GM21786 (cell line): ENCODE data around the gene KAT6B.

Experiments used
- ATAC-seq: cut with Tn5 transposase; IDR thresholded peaks from one replicate; pipeline ENCODE4 v1.9.1; 2021; ENCODE audit not compliant: unreplicated experiment

KAT6B gene

DNA sequence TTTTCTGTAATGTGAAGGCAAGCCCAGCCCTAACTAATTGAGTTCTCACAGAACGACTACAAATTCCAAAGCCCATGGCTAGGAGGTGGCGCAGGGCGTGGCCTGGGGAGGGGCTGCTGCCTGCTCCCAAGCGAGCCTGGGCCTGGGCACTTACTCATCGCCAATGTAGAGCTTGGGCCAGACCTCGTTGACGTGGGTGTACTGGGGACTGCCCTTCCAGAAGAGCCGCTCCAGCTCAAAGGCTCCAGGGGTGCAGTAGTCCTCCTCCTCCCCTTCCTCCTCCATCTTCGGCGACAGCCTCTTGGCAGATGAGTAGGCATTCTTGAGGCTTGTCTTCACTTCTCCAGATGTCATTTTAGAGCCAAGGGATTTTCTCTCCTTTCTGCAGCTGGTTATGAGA is 231.8 kb downstream of the KAT6B start:
- ATAC-seq = no peak

DNA sequence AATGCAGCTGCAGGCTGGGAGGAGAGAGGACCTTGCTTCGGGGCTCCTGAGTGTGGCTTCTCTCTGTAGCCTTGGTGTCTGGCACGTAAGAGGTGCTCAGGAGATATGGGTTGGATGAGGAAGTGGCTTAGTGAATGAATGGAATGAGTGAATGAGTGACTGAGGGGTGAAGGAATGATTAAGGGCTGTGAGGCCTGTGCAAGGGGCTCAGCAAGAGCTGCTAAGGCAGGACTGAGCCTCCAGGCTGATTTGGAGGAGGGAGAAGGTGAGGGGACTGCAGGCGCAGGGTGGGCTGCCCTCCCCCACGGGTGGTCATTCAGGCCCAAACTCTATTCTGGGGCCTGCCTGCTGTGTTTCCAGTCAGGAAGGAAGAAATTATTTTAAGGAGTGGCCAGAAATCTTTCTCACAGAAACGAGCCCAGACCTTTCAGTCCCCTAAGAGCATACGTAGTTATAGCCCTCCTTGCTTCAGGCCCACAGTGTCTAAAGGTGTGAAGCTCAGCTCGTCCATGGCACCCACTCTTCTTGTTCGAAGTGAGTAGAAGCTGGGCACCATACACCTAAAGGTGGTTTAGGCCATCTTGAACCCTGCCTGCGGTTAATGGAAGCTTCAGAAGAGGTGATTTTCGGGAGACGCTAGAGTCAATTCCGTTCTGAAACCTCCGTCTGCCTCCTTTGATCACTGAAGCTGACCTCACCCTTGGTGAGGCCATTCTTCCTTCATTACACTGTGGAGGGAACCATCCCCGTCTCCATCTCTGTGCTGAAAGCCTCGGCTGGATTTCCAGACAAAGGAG is 235.5 kb downstream of the KAT6B start:
- ATAC-seq = no peak

DNA sequence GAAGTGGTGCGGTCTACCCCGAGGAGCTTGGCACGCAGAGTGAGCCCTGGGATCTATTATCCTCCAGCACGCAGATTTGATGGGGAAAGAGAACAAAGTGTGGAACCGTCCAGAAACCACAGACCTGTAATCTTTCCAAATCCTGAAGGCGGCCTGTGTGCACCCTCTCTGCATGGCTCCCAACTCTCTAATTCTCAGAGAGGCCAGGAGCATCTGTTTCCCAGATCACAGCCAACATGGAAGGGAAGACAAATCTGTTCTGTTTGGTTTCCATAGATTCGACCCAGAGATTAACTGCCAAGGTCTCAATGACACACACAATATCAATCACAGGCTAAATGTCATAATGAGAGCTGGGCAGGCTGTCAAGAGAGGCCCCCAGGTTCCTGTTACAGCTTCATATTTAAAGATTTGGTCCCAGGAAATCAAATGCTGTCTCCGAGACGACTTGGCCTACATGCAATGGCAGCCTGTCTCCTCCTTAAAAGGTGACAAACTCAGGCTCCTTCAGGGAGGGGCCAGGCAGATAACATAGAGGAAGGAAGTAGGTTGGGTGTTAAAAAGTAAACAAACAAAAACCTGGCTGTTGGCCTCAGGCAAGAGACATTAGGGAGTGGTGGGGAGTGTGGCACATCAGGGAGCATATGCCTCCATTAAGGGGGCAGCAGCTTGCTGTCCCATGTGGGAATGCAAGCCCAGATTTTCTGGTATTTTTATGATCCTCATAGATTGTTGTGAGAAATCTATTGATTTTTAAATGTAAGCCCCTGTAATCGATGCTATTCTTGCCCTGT is 236.3 kb downstream of the KAT6B start:
- ATAC-seq = no peak

DNA sequence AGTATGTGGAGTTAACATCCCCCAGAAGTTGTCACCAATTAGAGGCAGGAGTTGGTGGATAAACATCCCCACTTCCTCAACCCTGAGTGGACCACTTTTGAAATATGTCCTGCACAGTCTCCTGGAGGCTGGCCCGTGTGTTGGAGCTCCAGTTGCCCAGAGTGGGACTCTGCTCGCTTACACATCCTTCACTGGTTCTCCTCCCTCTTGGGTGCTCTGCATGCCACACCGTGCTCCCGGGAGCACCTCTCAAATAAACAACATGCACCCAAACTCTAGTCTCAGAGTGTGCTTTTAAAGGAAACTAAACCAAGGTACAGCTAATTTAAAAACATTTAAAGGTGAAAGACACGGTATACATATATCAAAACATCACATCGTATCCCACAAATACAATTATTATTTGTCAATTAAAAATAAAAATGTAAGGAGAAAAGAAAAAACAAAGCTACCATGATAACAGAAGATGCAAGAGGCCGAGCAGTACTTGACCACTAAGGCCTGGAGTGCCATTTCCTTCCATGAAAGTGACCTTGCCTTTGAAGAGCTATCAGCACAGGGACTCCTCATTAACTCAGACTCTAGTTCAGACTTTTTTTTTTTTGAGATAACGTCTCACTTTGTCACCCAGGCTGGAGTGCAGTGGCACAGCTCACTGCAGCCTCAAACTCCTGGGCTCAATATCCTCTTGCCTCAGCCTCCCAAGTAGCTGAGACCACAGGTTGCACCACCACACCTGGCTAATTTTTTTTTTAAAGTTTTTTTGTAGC is 237.2 kb downstream of the KAT6B start:
- no peak for ATAC-seq

DNA sequence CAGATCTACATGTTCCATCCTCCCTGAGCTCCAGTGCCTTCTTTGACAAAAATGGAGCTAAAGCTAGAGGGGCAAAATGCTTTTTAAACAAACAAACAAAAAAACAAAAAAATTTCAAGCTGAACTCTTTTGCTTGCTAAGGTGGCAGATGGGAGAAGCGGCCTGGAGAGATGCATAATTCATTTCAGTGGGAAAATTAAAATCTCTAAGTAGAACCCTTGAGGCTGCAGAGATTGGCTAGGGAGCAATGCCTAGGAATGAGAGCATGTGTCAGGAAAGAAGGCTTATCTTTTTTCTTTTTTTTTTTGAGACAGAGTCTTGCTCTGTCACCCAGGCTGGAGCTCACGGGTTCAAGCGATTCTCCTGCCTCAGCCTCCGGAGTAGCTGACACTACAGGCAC is 238.7 kb downstream of the KAT6B start:
- ATAC-seq = no peak

DNA sequence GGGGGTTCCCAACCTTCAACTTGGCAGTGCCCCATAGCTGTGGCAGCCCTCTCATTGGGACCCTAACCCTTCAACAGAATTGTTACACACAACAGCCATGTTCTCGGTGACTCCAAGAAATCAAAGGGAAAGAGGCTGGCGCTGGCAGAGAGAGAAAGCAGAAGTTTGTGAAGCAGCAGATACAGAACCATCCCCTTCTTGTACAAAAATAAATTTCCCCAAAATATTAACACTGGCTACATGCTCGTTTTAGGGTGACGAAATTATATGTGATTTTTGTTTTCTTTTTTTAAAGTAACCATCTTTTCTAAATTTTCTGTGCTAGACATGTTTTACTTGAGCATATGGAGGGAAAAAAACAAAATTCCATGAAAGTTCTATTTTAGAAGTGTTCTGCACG is 239.9 kb downstream of the KAT6B start:
- no peak for ATAC-seq

DNA sequence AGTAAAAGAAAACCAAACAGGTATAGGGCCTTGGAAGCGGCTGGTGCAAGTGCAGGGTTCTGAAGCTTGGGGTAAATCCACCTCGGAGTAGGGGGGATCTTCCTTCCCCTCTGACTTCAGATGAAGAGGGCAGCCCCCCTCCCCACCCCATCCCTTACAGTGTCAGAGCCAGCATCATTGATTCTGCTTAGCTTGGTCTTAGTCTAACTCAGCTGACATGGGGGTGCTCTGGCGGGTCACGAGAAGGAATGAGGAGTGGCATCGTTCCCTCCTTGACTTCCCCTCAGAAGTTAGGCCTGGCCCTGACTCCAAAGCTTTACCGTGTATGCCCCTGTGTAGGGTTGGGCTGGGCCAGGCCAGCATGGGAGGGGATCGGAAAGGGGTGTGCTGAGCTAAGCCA is 240.9 kb downstream of the KAT6B start:
- no peak for ATAC-seq

DNA sequence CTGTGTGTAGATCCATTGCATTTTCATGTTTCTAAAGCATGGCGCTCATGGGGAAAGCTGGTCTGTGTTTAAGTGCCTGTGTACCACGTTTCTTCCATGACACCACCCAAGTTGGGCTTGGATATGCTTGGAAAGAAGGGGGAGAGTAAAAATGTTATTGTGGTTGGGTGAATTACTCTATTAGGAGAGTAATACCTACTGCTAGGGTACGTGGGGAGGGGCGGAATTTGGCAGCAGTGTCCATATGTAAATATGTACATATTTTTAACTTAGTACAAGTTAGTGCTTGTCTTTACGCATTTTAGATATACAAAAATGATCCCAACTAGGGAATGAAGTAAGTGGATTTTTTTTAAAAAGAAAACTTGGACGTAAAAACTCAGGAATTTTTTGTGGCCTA is 242.1 kb downstream of the KAT6B start:
- no peak for ATAC-seq

DNA sequence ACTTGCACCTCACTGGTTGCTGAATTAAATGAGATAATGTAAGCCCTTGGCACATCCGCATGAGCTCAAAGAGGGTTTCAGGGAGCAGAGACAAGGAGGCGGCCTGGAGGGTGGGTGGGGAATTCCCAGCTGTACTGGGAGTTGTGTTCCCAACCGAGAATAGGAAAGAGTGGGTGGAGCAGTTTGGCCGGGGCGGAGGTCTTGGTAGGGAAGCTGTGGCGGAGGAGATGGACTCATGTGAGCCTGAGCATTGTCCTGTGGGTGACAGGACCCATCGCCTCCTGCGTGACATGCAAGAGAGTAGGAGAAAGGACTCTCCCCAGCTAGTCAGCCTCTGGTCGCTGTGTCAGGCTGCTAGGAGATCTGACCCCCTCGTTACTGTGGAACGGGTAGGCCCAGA is 244.1 kb downstream of the KAT6B start:
- no peak for ATAC-seq

DNA sequence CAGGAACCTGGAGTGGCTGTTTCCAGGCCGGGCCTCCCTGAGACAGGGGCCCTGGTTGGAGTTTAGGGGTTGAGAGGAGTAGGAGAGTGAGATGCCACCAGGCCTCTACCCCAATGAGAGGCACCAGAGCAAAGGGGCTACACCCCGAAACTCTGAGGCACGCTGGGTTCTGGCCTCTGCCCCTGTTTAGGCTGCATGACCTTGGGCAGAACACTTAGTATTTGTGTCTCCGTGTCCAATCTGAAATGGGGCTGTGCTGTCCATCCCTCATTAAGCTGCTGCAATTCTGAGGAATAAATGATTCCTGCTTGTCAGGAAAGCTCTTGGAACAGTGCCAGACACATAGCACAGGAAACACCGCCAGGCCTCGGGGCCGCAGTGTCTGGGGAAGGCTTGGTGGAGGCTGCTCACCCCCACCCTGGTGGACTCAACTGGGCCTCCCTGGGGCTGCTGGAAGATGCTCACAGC is 244.6 kb downstream of the KAT6B start:
- no peak for ATAC-seq

DNA sequence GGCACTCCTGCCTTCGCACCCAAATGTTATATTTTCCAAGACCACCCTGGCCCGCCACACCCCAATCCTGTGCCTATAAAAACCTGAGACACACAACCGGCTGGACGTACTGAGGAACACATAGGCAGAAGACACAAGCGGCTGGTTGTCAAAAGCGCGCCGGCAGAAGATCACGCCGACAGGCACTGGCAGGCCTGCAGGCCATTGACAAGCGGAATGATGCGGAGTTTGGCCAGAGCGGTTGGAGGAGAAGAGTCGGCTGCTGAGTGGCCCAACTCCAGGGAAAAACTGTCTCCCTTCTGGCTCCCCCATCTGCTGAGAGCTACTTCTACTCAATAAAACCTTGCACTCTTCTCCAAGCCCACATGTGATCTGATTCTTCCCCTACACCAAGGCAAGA is 245.4 kb downstream of the KAT6B start:
- ATAC-seq = no peak

DNA sequence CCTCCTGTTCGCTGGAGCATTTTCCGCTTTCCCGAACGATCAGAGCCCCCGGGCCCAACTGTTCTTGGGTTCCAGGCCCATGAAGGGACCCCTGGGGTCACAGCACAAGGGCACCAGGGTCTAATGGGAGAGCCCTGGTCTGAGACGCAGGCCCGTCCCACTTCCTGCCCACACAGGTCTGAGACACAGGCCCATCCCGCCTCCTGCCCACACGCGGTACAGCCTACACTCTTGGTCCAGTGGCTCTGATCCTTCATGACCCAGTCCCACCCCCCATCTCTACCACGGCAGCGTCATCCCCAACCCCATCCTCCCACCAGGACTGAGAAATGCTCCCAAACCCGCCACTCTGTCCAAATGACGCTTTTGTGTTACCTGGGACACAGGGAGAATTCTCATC is 246.3 kb downstream of the KAT6B start:
- ATAC-seq = no peak

DNA sequence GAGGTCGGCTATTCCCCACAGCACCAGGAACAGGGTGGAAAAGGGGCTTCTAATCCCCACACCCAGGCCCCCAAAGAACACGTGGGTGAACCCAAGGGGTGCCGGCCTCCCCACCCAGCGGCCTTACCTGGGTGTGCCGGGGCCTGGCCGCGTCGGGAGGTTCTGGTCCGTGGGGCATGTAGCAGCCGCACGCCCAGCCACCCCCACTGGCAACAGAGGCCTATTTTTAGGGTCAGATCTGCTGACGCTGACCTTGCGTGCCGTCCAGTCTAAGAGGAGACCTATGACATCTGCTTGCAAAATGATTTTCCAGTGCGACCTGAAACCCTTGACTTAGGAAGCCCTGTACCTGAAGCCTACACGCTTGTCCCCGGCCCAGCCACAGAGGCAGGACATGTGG is 247.0 kb downstream of the KAT6B start:
- no peak for ATAC-seq

DNA sequence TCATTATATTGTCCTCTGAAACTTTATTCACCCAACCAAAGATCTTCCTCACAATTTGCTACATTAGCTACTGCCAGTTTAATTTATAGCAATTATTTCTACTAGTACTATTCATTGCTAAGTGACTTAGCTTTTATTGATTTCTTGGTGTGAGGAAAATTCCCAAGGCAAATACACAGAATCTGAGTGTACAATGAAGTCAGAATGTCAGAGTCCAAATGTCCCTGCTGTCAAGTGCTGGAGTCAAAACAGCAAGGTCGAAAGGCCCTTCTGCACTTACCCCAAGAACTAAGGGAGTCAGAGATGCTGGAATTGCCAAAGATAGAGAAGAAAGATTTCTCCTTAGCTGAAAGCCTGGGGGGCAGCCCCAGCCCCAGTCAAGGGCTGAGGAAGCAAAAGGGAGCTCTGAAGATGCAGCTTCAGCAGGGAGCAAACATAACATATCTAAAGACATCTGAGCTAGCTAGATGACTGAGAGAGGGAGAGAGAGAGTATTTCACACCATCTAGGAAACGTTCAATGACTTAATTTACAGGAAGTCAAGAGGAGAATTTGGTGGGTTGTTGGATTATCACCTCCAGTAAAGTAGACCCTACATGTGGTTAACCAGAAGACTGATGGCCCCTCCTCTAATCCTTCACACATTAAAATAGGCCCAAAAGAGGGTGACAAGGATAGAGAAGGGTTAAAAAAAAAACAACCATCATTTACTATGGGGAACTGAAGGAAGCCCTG is 248.5 kb downstream of the KAT6B start:
- no peak for ATAC-seq

DNA sequence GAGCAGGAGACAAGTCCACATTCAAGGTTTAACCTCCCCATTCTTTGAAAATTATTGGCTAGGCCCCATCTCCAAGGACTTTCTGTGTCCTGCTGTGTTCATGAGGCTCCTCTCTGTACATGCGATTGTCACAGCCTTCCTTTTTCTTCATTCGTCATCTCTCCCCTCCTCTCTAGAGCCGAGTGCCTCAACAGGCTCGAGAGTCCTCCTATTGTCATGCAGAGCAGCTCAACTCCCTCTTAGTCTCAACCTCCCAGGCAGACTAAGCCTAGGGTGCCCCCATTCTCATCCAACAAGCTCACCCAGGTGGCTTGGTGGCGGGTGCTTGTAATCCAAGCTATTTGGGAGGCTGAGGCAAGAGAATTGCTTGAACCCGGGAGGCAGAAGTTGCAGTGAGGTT is 249.9 kb downstream of the KAT6B start:
- ATAC-seq = no peak

DNA sequence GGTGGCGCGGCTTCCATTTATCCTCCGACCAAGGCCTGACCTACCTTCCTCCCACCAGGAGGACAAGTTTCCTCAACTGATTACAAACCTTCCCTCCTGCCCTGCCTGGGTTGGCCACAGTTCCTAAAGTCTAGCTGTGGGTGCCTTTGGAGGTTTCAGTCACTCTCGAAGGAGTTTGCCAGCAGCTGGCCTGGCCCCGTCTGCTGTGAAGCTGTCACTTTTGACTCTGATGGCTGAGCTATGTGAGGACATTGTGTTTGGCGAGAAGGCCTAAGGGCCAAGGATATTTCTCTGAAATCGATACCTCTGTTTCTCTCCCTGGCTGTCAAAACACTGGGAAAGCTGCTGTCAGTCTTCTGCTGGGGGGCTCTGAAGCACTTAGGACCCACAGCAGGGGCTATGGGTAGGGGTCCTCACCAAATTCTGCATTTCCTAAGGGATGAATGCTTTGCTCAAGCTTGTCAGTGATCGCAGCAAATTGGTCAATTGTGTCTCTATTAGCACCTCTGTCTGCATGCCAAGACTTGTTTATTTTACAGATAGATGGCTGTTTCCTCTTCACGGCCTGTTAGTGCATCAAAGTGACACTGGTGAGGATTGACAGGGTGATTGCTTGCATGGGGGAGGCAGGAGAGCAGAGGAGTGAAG is 253.2 kb downstream of the KAT6B start:
- no peak for ATAC-seq

DNA sequence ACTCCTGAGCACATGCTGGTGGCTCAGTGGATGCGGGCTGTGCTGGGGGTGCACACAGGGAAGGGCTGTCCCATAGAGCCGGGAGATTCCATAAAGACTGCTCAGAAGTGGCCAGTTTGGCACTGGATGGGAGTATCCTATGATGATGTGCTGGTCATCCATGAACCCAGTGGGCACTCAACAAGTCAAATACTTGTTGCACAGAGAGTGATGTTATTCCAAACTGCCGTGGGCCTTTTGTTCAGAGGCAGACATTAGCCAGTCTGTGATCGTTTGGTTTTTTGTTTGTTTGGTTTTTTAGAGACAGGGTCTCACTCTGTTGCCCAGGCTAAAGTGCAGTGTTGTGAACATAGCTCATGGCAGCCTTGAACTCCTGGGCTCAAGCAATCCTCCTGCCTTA is 254.2 kb downstream of the KAT6B start:
- ATAC-seq = no peak

DNA sequence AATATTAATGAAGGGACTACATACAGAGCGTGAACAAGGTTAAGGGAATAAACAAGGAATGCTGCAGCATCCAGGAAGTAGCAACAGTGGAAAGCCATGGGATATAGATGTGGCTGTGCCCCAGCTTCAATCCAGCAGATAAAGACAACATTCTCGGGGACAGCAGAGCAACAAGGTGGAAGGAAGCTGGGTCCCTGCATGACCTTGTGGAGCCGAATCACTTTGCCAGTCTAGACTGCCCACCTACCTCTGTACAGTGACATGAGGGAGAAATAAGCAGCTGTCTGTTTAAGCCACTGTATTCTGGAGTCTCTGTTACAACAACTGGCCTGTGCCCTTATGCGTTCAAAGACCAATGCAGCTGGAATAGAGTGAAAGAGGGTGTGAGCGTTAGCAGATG is 255.0 kb downstream of the KAT6B start:
- ATAC-seq = no peak
